RKO (cell line): ENCODE data around the gene ECE2.

Experiments
- DNase-seq: peaks from one replicate; pipeline ENCODE4 v3.0.0-alpha.2; 2016; ENCODE audit warnings: low spot score

Gene ECE2

DNA sequence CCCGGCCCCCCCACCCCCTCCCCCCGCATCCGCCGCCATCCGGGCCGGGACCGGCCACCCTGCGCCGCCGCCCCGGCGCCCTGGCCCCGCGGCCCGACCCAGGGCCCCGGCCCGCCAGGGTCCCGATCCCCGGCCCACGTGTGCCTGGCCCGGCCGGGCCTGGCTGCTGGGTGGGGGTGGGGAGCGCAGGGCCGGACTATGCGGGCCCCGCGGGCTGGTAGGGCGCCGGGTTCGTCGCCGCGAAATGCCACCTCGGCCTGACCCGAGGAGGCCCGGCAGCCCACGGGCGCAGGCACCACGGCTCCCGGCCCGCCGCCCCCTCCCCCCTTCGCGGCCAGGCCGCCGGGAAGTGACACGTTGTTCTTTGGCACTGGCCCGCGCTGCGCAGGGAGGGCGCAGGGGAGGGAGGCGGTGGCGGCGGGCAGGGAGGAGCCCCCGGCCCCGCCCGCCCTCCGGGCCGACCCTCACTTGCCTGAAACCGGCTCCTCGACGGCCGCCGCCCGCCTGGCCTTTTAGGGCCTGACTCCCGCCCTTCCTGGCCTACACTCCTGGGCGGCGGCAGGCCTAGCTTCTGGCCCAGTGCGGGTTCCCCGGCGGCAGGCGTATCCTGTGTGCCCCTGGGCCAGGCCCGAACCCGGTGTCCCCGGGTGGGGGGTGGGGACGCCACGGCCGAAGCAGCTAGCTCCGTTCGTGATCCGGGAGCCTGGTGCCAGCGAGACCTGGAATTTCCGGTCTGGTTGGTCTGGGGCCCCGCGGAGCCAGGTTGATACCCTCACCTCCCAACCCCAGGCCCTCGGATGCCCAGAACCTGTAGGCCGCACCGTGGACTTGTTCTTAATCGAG is 39.1 kb downstream of the ECE2 start:
- DNase-seq, result peak; percentile 46

DNA sequence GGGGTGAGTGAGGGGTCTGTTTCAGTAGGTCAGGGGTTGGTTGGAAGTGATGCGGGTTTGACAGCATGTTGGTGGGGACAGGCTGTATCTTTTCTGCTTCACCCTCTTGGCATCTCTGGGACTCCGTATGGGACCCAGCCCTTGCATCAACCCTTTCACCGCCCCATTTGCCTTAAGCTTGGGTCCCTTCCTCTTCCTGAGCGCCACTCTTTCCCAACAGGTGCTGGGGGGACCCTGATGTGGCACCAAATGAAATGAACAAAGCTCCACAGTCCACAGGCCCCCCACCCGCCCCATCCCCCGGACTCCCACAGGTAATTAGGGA is 39.7 kb downstream of the ECE2 start:
- DNase-seq, result no peak

DNA sequence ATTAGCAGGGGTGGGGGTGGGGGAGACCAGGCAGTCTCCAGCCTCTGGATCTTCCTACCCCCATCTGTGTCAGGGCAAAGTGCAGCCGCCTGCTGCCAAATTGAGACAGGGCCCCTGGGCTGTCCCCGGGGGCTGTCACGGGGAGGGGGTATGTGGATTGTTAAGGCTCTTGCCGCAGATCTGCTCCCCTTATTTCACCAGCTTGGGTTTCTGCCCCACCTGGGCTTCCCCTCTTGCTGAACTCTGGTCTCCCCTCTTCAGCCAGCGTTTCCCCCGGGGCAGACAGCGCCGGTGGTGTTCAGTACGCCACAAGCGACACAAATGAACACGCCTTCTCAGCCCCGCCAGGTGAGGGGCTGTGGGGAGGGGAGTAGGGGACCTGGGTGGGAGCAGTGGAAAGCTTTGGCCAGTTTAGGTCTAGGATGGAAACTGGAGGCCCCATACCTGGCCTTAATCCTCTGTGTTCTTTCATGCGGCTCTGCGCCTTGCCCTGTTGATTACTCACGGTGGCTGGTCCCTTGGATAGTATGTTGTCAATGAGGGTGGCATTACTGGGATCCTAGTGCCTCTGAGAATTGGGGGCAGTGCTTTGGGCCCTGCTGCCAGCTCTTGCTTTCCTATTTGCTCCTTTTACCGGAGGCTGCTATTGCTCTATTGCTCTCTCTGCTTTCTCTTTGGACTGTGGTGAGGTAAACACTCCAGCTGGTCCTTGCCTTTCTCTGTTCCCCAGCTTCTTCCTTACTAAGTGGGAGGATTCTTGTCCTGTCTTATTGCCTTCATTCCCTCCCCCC is 40.2 kb downstream of the ECE2 start:
- DNase-seq, result peak; percentile 56

DNA sequence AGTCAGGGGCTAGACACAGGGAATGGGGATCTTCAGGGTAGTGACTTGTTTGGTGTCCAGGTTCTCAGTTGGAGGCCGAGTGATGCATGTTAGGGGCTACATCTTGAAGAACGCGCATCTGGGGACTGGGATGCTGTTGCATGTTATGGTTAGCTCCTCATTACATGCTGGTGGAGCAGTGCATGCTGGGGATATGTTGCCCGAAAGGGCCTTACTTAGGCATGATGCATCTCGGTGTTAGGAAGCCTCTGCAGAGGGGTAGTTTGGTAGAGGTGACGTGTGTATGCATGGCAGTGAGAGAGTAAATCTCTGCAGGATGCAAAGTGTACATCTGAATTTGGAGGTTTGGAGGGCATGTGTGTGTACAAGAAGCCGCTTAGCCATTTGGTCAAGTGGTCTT is 41.0 kb downstream of the ECE2 start:
- peak; percentile 56 for DNase-seq

DNA sequence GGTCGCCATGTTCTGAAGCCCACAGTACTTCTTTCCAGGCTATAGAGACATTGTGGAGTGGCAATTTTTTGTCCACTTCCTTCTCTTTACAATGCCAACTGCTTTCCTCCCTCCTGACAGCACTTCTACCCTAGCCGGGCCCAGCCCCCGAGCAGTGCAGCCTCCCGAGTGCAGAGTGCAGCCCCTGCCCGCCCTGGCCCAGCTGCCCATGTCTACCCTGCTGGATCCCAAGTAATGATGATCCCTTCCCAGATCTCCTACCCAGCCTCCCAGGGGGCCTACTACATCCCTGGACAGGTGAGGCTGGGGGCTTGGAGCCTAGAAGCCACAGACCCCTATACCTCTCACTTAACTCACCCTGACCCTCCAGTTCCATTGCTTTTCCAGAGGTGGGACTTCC is 41.4 kb downstream of the ECE2 start:
- no peak for DNase-seq

DNA sequence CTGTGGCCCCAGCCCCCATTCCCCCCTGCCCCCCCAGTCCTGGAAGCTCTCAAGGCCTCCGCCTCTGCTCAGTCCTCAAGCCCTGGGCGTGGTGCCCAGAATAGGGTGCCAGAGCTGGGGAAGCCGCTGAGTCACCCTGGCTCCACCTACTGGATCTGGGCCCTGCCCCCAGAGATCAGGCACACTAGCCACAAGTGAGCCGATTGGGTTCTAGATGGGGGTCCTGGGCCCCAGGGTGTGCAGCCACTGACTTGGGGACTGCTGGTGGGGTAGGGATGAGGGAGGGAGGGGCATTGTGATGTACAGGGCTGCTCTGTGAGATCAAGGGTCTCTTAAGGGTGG is 44.3 kb downstream of the ECE2 start:
- peak; percentile 87 for DNase-seq

GRCh38 chr3:184321666-184322065 is 45.8 kb downstream of the ECE2 start:
- DNase-seq, result no peak

- DNase-seq, result no peak
Measured at GRCh38 chr3:184322731-184323487, 47.1 kb downstream of the ECE2 start.

DNA sequence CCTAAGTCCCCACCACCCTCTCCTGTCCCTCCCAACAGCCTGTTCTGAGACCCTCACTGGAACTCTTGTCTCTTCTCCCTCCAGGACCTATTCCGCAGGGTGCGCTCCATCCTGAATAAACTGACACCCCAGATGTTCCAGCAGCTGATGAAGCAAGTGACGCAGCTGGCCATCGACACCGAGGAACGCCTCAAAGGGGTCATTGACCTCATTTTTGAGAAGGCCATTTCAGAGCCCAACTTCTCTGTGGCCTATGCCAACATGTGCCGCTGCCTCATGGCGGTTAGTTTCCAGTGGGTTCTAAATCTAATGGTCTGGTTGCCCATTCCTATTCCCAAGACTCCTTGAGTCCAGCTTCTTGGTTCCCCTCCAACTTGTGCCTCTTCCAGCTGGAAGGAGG is 47.9 kb downstream of the ECE2 start:
- DNase-seq, result no peak

DNA sequence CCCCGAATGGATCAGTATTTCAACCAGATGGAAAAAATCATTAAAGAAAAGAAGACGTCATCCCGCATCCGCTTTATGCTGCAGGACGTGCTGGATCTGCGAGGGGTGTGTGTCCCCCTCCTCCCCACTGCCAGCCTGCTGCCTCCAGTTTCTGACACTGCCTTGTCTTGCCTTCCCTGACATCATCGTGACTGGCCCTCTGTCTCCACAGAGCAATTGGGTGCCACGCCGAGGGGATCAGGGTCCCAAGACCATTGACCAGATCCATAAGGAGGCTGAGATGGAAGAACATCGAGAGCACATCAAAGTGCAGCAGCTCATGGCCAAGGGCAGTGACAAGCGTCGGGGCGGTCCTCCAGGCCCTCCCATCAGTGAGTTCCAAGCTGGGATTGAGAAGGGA is 49.4 kb downstream of the ECE2 start:
- DNase-seq, result no peak

- no peak for DNase-seq
Measured at GRCh38 chr3:184325715-184326369, 50.0 kb downstream of the ECE2 start.

DNA sequence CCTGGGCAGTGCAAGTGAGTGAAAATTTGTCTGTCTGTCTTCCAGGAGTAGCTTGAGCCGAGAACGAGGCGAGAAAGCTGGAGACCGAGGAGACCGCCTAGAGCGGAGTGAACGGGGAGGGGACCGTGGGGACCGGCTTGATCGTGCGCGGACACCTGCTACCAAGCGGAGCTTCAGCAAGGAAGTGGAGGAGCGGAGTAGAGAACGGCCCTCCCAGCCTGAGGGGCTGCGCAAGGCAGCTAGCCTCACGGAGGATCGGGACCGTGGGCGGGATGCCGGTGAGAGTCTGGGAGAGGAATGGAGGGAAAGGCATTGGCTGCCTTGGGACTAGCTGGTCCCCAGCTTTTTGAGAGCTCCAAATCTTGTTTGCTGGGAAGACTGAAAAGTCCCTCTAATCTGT is 51.3 kb downstream of the ECE2 start:
- no peak for DNase-seq

DNA sequence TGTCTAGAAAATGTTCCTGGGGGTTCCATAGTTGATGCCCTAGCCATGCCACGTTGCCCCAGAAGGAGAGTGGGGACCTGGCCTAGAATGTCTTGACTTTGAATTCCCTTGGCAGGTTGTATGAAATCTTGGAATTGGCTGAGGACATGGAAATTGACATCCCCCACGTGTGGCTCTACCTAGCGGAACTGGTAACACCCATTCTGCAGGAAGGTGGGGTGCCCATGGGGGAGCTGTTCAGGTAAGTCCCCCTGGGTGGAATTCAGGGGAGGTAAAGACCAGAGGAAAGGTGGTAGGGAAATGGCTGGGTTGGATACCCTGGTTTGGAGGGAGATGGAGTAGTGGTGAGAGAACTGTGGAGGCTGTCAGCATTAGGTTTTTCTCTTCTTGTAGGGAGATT is 52.7 kb downstream of the ECE2 start:
- no peak for DNase-seq

- peak; percentile 89 for DNase-seq
Measured at GRCh38 chr3:184332370-184333090, 56.7 kb downstream of the ECE2 start.

DNA sequence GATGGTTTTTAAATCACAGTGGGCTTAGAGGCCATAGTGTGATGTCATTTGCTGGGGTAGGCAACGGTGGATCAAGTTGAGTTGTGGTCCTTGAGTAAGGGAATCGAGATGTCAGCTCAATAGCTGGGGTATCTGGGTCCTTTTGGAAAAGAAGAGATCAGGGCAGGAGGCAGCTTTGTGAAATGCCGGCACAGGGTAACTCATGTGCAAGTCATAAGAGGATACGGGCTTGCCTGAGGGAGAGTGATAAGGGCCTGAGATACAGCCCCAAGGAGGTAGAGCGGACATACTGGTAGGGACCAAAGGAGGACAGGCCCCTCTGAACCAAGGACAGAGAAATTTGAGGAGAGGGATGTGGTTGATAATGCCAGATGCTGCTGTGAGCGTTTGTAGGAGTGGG is 57.4 kb downstream of the ECE2 start:
- no peak for DNase-seq

- no peak for DNase-seq
Measured at GRCh38 chr3:184333700-184334099, 57.9 kb downstream of the ECE2 start.

DNA sequence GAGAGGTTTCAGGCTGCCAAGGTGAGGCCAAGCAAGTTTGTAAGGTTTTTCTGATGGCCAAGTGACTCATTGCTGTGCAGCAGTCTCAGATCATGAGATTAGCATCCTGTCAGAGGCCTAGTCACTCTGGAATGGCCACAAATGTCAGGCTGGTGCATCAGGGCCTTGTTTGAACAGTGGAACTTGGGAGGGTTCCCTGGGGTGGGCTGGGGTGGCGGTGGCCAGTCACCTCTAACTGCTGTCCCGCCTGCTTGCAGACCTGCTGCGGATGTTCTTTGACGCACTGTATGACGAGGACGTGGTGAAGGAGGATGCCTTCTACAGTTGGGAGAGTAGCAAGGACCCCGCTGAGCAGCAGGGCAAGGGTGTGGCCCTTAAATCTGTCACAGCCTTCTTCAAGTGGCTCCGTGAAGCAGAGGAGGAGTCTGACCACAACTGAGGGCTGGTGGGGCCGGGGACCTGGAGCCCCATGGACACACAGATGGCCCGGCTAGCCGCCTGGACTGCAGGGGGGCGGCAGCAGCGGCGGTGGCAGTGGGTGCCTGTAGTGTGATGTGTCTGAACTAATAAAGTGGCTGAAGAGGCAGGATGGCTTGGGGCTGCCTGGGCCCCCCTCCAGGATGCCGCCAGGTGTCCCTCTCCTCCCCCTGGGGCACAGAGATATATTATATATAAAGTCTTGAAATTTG is 58.8 kb downstream of the ECE2 start:
- DNase-seq, result peak; percentile 91

- DNase-seq, result no peak
Measured at GRCh38 chr3:184335291-184335660, 59.5 kb downstream of the ECE2 start.

- peak; percentile 81 for DNase-seq
Measured at GRCh38 chr3:184335661-184336546, 60.1 kb downstream of the ECE2 start.
